IPS DF 6.9 (cell line): ENCODE results near the gene KIAA0753.
"Not testable (repeated sequence)": the region's sequence is repeated elsewhere in the genome, so short reads cannot be mapped to it uniquely, and the experiment has no call there.

ENCODE experiments used
- DNase-seq: peaks from one replicate; pipeline ENCODE4 v3.0.0-alpha.2; 2013; ENCODE audit warnings: low read depth, low spot score
- H3K27ac ChIP-seq: one replicate; pipeline ENCODE4 v1.5.1; 2013; ENCODE audit warnings: low read length, control low read depth
- H3K27me3 ChIP-seq: 2 replicates; pipeline ENCODE4 v1.6.1; 2013; ENCODE audit warnings: mild to moderate bottlenecking, low read length; ENCODE audit not compliant: control insufficient read depth, insufficient read depth
- H3K36me3 ChIP-seq: 2 replicates; pipeline ENCODE4 v1.6.1; 2013; ENCODE audit warnings: low read length; ENCODE audit not compliant: control insufficient read depth, insufficient read depth
- H3K4me1 ChIP-seq: 2 replicates; pipeline ENCODE4 v1.6.1; 2013; ENCODE audit warnings: low read length; ENCODE audit not compliant: control insufficient read depth, insufficient read depth
- H3K4me3 ChIP-seq: 2 replicates; pipeline ENCODE4 v1.5.1; 2013; ENCODE audit warnings: mild to moderate bottlenecking, low read length
- H3K9me3 ChIP-seq: 2 replicates; pipeline ENCODE4 v1.6.1; 2013; ENCODE audit warnings: low read length, inconsistent platforms; ENCODE audit not compliant: control insufficient read depth, insufficient read depth
- WGBS: extraction: QIAGEN DNeasy Blood & Tissue Kit; methylation state at CpG from one replicate; pipeline ENCODE4 v1.1.7; 2013; ENCODE audit warnings: mixed read lengths, missing lambda C conversion rate; ENCODE audit not compliant: insufficient read length, insufficient coverage; 5-methylcytosine and 5-hydroxymethylcytosine counted together

The KIAA0753 gene

DNA sequence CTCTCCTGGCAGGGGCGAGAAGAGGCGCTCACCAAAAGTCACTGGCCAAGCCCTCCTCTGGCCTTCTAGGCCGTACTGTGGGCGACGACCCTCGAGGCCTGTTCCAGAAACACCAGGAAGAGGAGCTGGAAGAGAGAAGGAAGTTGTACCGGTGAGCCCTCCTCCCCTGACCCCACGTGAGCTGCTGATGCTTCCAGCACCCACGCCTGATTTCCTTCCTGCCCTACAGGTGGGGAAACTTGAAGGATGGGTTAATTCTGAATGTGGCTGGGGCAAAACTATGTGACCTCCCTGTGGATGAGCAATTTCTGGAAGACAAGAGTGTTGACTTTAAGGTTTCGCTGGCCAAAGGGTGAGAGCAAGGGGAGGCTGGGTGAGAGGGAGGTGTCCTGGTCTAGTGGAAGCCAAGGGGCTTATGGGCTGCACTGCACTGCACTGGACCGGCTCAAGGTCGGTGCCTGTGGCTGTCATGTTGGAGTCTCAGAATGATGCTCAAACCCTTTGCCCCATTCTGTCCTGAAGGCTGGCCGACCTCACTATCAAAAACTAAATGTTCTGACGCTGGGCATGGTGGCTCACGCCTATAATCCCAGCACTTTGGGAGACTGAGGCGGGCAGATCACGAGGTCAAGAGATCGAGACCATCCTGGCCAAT lies 17.2 kb upstream of the KIAA0753 start:
- H3K4me1 ChIP-seq: peaks cover 6% of the 10 kb centered on the region
- WGBS: no CpG with 5 or more reads among the region's 18 CpGs

DNA sequence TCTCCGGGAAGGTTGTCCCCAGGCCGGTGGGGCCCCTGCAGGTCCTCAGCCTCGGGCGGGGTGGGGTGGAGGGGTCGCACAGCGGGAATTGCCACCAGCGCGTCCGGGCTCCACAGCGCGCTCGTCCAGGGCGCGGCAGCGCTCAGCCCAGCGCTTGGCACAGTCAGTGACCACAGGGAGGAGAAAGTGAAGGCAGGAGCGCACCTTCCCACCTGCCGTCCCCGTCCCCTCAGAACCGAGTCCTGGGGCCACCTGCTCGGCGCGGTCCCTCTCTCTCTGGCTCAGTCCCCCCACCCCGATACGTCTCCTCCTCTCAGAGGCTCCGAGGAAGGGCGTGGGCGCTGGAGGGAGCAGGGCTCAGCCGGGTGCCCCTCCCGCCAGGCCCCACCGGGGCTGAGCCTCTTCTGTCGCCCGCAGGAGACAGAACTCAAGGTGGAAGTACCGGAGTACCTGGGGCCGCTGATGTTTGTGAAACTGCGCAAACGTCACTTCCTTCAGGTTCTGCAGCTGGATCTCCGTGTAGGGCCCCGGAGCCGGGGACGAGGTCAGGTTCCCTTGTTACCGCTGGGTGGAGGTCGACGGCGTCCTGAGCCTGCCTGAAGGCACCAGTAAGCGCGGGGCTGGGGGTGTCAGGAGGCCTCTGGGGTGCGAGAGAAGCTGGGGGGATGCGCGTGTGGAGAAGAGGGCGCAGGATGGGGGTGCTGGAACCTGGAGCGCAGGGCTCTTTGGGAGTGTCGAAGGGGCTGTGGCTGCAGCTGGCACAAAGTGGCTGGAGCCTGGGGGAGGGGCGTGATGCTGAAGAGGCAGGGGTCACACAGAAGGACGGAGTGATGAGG lies 16.5 kb upstream of the KIAA0753 start:
- H3K9me3 ChIP-seq, DNase-seq, H3K4me1 ChIP-seq, H3K27ac ChIP-seq, H3K36me3 ChIP-seq, H3K27me3 ChIP-seq: not testable (repeated sequence)
- no CpG with 5 or more reads among the region's 55 CpGs for WGBS
- H3K4me3 ChIP-seq: peak overlapping the region; percentile 63

More for the DNA sequence above, 17.2 kb upstream of the KIAA0753 start:
- Histone ChIP-seq H3K4me3 (peak overlapping the region; percentile 63; the same call in 1 of the 2 replicates), H3K27ac (no peak overlapping the region), H3K36me3 (no peaks in the 10 kb centered on the region), H3K27me3 (peaks cover 8% of the 10 kb centered on the region; the same call in 1 of the 2 replicates), H3K9me3 (no peaks in the 10 kb centered on the region)
- no peak for DNase-seq

DNA sequence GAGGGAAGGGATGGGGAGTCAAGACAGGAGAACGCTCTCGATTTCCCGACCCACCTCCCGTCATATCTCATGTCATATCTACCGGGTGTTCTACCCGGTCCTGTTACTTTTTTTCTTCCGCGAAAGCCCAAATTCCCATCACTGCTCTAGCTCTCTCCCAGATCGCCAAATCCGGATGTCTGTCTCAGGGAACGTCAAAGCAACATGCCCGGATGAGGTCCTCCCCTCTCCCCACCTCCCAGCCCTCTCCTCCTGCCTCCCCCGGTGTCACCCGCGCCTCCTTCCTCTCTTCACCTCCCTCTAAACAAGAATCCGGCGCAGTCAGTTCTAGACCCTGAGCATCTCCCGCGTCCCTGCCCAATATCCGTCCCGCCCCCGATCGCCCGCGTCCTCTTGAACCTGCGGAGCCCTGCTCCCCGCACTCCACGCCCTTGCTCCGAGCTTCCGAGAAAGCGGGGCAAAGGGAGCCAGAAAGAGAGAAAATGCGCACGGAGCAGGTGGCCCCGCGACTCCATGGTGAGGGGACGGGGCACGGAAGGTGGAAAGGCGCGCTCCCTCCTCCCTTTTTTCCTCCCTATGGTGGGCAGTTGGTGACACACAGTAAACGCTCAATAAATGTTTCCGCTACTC lies 15.3 kb upstream of the KIAA0753 start:
- H3K9me3 ChIP-seq, H3K36me3 ChIP-seq, H3K27me3 ChIP-seq, H3K4me1 ChIP-seq, H3K27ac ChIP-seq, DNase-seq: not testable (repeated sequence)
- WGBS: no CpG with 5 or more reads among the region's 41 CpGs
- H3K4me3 ChIP-seq: peak overlapping the region; percentile 23; the same call in 1 of the 2 replicates

DNA sequence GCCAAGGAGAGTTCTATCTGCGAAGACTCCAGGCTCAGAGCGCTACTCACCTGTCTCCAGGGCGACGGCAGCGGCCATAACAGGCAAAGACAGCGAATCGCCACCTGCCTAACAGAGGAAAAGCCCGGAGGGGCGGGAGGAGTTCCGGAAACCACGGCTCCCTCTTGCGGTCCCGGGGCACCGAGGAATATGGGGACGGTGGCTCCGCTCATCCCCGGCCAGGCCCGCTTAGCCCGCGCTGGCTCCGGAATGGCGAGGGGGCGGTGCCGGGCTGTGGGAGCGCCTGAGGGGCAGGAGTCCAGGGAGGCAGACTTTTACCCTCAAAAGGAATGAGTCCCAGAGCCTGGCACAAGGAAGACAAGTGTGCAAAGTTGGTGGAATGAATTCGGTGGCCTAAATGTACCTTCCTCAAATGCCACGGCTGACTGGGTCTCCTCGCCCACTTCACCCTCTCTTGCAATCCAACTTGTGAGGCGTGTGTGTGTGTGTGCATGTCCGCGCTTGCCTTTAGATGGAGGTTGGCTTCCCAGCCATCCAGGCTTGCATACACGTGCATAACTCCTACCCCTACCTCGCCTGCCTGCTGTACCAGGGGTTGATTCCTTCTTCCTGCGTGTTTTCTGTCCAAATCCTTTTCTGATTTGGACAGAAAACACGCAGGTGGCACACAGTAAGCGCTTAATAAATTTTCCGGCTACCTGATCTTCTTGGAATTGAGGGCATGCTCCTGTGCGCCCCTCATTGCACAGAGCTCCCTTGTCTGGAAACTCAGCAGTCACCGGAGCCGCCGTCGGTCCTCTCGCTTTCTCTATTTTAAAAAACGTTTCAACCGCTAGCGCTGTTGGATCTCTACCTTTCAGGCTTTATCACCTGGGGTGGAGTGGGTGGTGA lies 14.6 kb upstream of the KIAA0753 start:
- Histone ChIP-seq H3K4me3 (peak overlapping the region; percentile 16; the same call in 1 of the 2 replicates), H3K27me3 (peaks cover 8% of the 10 kb centered on the region; the same call in 1 of the 2 replicates), H3K9me3 (no peaks in the 10 kb centered on the region), H3K27ac (no peak overlapping the region), H3K36me3 (no peaks in the 10 kb centered on the region), H3K4me1 (peaks cover 9% of the 10 kb centered on the region)
- DNase-seq: no peak
- WGBS: no CpG with 5 or more reads among the region's 46 CpGs

DNA sequence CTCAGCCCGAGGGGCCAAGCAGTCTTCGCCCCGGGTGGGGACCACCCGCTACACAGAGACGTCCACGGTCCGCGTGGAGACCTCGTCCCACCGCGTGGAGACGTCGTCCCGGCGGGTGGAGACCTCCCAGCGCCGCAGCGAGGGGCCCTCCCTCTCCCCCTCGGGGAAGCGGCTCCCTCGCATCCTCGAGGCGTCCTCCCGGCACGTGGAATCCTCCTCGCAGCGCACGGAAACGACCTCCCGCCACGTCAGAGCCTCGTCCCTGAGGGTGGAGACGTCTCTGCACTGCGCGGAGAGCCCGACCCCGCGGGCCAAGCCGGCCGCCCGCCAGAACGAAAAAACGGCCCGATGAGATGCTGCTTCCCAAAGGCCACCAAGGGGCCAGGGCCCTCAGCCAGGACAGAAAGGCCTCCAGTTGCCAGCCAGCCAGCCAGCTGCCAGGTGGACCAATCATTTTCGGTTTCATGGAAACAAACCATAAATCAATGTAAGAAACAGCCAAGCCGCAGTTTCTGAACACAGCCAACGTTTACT lies 11.5 kb upstream of the KIAA0753 start:
- H3K4me1 ChIP-seq: peaks cover 9% of the 10 kb centered on the region; the same call in 1 of the 2 replicates
- no CpG with 5 or more reads among the region's 47 CpGs for WGBS
- H3K4me3 ChIP-seq: peak overlapping the region; percentile 98; the same call in 1 of the 2 replicates
- no peaks in the 10 kb centered on the region for H3K36me3 ChIP-seq
- H3K27ac ChIP-seq: no peak overlapping the region
- H3K27me3 ChIP-seq: peaks cover 8% of the 10 kb centered on the region; the same call in 1 of the 2 replicates
- no peak for DNase-seq
- H3K9me3 ChIP-seq: no peaks in the 10 kb centered on the region

DNA sequence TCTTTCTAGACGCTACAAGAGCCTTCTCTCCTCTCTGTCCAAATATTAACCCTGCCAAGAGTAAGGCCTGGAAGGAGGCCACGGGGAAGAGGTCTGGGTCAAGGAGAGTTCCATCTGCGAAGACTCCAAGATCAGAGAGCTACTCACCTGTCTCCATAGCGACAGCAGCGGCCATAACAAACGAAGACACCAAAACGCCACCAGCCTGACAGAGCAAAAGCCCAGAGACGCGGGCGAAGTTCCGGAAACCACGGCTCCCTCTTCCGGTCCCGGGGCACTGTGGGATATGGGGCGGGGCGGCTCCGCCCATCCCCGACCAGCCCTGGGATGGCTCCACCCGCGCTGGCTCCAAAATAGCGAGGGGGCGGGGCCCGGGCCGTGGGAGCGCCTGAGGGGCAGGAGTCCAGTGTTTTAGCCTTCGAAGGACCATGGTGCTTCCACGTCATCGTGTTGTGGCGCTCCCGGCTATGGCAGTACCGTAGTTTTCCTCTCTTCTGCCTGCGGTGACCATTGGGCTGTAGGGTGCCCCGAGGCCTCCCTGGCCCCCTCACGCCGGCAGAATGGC lies 10.9 kb upstream of the KIAA0753 start, which contains the start of the genes C17orf100 and MED31:
Gene C17orf100 (plus strand): TSS at position 409 of the 565 bp plus-strand sequence. CDS start 152 bp downstream, at position 561.
Gene MED31 (minus strand): TSS at position 252 of the 565 bp plus-strand sequence. CDS start 77 bp downstream, at position 175.
- H3K4me3 ChIP-seq: peak within 1 kb of the TSS; percentile 98
- WGBS: no CpG with 5 or more reads among the region's 35 CpGs
- peak; percentile 82 for DNase-seq
- H3K4me1 ChIP-seq: peaks cover 9% of the 10 kb centered on the region; the same call in 1 of the 2 replicates
- H3K27ac ChIP-seq: no peak within 1 kb of the TSS
- H3K27me3 ChIP-seq: peaks cover 8% of the 10 kb centered on the region; the same call in 1 of the 2 replicates
- H3K9me3 ChIP-seq: no peaks in the 10 kb centered on the region
- no peaks in the 10 kb centered on the region for H3K36me3 ChIP-seq

DNA sequence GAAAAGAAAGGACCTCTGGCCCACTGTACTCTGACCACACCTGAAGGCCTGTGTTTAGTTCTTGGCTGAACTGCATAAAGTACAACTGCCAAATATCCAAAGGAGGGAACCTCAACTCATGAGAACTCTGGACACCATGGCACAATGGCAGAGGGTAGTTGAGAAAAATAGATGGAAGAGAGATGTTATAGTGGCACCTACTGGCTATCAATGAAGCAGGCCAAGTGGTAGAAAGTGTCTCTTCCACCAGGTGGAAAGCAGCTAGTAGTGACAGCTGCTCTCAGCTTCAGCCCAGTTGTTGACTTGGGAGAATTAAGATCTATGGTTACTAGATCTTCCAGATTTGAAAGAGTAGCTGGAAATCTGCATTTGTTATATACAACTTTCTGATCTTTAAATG lies 7.7 kb upstream of the KIAA0753 start:
- H3K9me3 ChIP-seq: no peaks in the 10 kb centered on the region
- H3K36me3 ChIP-seq: 0 out of 2 replicates have a peak, but pooled peaks cover 3% of the 10 kb centered on the region
- H3K4me3 ChIP-seq: no peak overlapping the region
- H3K27ac ChIP-seq: no peak overlapping the region
- DNase-seq: no peak
- H3K4me1 ChIP-seq: peaks cover 3% of the 10 kb centered on the region; the same call in 1 of the 2 replicates
- no peaks in the 10 kb centered on the region for H3K27me3 ChIP-seq

DNA sequence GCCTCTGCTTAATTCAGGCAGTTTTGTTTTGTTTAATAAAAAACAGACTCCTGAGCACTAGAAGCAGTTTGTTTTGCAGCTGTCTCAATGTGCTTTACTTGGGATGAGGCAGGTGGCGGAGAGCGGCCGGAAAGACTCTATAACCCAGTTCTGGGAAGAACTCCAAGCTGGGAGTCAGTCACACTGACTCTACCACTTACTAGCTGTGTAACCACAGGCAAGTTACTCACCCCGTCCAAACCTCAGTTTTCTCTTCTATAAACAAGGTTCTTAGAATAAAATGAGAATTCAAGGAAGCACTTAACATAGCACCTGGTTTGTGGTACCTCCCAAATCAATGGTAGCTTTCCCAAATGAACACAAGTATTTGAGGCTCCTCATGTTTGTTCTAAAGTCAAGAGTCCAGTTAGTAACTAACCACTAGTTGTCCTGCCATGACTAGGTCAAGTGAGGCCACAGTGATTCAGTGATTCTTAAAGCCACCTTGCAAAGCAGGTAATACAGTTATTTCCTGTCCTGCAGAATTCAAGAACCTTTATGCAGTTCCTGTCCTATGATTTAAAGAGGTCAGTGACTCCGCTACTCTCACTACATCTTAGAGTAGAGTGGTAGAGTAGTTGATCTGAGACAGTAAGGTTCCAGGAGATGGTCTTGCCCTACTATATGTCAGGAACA lies 3.1 kb upstream of the KIAA0753 start:
- no CpG with 5 or more reads among the region's 5 CpGs for WGBS
- H3K27me3 ChIP-seq: no peaks in the 10 kb centered on the region
- no peak for DNase-seq
- no peaks in the 10 kb centered on the region for H3K9me3 ChIP-seq
- no peaks in the 10 kb centered on the region for H3K4me1 ChIP-seq
- H3K27ac ChIP-seq: no peak overlapping the region
- 0 out of 2 replicates have a peak, but pooled peaks cover 3% of the 10 kb centered on the region for H3K36me3 ChIP-seq
- no peak overlapping the region for H3K4me3 ChIP-seq

DNA sequence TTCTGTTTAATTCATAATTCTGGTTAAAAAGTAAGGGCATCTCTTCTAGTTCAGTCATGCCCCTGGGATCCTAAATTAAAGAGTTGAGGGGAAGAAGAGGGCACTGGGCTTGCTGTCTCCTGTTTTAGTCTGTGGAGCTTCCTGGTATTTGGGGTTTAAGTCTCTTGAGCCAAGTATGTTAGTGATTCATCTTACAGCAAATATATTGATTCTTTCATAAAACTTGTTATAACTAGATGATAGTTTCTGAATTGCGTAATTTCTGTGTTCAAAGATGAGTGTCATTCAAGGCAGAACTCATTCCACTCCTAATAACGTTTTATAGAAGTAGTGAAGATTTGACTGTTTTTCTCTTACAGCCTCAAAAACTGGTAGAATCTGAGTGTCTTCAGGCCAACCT lies 2.1 kb upstream of the KIAA0753 start:
- H3K9me3 ChIP-seq: no peaks in the 10 kb centered on the region
- WGBS: no CpG with 5 or more reads among the region's 2 CpGs
- DNase-seq: no peak
- no peaks in the 10 kb centered on the region for H3K27me3 ChIP-seq
- no peaks in the 10 kb centered on the region for H3K4me1 ChIP-seq
- H3K36me3 ChIP-seq: 0 out of 2 replicates have a peak, but pooled peaks cover 3% of the 10 kb centered on the region
- no peak overlapping the region for H3K4me3 ChIP-seq
- no peak overlapping the region for H3K27ac ChIP-seq
